Activated CD4-positive, CD25-positive, alpha-beta regulatory T cell treated with anti-CD3 and anti-CD28 coated beads, Interleukin-2, amount 50 U/mL, for 24 hours (primary cell): Measurements from ENCODE around the gene FBXL17.
"Not testable (repeated sequence)": the region's sequence is repeated elsewhere in the genome, so short reads cannot be mapped to it uniquely, and the experiment has no call there.

Experiments used
- ATAC-seq, 2 donors: fragments of 150-1000 bp; cut with Tn5 transposase; one replicate each; pipeline ENCODE4 v1.10.0; 2021; ENCODE audit warnings: mild to moderate bottlenecking in 1 of 2, moderate library complexity in 1 of 2

Gene FBXL17

DNA sequence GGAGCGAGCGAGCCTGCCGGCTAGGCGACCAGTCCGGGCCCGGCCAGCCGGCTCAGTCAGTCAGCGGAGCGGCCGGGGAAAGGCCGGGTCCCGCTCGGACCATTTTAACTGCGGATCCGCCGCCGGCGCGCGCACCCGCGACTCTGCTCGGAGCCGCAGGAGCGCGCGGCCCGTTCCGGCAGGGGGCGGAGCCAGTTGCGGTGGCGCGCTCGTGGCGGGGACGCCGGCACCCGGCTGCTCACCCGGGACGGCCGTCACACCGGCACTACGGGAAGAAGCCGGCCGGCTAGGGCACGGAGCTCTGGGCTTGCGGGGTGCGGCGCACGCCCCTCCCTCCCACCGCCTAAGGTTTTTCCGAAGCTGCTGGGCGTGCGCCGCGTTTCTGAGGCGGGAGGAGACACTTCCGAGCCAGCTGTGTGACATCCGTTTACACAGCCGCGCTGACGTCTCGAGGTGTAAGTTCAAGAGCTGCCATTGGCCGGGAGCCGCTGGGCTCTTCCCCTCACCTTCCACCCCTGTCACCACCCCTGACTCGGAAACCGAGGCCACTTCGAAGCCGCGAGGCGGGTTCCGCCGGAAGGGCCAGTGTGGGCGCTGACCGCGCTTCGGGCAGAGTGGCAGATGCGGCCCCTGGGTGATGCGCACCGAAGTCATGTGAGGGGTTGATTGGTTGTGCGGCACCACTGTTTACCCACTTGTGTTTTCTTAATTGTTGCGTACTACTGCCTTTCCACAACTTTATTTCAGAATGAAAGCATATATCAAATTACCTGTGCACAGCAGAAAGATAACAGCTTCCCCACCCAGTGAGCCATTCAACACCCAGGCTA, at the start of gene FBXL17:
Gene FBXL17 (minus strand): TSS at position 145 of the 830 bp plus-strand sequence.
- peak; percentile 82 to 85 for ATAC-seq

DNA sequence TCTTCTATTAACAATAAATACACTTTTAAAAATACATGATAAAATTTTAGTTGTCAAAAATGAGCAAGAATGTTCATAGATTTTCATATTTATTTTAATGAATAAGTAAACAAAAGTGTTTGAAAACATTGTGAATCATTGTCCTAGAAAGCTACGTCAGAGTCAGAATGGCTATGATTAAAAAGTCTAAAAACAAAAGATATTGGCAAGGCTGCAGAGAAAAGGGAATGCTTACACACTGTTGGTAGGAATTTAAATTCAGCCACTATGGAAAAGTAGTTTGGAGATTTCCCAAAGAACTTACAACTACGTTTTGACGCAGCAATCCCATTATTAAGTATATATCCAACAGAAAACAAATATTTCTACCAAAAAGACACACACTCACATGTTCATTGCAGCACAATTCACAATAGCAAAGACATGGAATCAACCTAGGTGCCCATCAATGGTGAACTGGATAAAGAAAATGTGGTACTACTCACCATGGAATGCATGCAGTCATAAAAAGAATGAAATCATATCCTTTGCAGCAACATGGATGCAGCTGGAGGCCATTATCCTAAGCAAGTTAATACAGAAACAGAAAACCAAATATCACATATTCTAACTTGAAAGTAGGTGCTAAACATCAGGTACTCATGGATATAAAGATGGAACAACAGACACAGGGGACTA, 49.2 kb upstream of the FBXL17 start:
- ATAC-seq: no peak

DNA sequence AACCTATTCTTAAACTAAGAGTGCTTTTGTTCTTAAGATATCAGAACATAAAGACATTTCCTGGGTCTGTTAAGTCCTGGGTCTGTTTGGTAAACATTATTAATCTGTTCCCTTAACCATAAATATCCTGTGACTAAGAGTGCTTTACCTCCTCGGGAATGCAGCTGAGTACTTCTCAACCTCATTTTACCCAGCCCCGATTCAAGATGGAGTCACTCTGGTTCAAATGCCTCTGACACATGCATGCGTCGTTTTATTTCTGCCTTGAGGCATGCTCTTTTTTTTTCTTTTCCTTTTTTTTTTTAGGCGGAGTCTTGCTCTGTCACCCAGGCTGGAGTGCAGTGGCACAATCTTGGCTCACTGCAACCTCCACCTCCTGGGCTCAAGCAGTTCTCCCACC, 39.8 kb upstream of the FBXL17 start:
- no peak for ATAC-seq

DNA sequence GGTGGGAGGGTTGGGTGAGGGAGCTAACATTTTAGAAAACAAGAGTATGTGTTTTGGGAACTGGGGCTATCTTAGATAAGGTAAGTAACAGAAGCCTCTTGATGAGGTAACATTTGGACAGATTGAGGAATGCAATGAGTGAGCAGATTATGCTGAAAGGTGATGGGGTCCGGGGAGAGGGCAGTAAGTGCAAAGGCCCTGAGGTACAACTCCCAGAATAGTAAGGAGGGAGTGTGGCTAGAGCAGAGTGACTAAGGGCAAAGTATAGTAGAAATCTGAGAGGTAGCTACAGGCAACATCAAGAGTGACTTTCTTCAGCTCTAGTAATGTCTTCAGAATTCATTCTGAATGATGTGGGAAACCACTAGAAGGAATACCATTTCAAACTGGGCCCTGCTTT, 38.9 kb upstream of the FBXL17 start:
- no peak for ATAC-seq

DNA sequence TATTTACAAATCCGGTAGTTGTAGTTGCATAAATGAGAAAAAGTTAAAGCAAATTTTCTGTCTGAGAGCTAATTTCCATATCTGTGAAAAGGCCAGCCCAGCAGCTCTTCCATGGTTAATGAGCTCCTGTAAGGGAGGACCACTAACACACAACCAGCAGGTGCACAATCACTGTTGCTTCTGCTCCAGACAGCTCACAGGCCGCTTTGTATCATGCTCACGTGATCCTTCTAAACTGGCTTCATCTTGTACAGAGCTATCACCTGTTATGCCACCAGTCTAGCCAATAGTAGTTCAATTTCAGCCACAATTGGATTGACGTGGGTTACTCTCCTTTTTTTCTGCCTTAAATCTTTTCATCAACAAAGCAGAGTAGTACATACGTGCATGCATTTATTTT, 38.3 kb upstream of the FBXL17 start:
- ATAC-seq: no peak

DNA sequence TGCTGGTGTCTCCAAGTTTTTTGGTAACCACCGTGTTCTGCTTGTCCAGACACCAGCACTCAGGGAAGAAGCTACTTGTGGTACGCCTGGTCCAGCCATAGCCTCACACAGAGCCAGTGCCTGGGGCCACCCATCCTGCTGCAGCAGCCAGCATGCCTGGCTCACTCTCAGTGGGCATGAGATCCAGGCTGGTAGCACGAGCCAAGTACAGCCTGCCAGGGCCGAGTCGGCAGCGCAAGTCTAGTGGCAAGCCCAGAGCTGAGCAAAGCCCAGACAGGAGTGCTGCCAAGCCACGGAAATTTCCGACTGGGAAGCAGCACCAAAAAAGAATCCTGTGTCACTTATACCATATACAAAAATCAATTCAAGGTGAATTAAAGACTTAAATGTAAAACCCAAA, 36.3 kb upstream of the FBXL17 start:
- no peak for ATAC-seq

DNA sequence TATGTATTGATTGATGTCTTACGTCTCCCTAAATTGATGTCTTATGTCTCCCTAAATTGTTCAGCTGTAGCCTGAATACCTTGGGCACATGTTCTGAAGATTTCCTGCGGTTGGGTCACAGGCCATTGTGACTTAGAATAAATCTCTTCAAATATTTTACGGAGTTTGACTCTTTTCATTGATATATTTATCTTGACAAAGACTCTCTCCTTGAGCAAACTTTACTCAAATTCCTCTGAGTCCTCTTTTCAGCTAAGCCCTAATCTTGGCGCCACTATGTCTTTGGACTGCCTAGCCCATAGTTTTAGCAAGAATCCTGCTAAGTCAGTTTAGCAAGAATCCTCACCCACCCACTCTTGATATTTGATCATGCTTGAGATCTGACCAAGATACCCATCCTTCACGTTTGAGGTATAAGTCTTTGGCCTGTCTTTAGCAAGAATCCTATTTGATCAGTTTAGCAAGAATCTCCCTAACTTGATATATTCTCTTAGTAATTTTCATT, 35.3 kb upstream of the FBXL17 start:
- ATAC-seq: no peak

DNA sequence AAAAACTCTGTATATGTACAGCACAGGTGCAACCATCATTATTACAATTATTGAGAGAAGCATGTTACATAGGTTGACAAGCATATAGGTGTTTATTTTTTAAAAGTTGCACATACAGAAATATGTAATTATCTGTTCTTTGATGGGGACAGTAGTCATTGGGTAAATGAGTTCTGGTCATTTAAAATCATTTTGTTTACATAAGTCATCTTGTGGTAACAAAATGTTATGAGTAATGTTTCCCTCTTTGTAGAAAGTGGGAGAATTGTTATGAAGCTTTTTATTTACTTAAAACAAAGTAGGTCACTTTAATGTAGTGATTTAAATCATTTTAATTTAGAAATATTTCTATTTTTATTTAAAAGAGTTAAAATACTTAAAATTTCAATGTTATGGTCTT, 33.8 kb upstream of the FBXL17 start:
- ATAC-seq: no peak

DNA sequence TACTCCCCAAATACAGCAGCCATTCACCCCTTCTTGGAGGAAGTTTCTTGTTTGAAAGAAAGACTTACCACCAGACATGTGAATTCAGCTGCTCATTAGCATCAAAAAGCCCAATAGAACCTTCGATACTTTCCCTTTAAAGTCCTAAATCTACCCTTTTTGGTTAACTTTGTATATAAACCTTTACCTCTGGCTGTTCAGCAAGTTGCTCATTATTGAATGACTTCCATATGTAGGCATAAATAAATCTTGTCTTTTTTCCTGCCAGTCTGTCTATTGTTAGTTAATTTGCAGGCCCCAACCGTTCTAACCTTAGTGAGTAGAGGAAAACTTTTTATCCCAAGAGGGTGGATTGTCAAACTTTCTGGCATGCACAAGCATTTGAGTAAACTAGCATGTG, 27.9 kb upstream of the FBXL17 start:
- no peak for ATAC-seq

DNA sequence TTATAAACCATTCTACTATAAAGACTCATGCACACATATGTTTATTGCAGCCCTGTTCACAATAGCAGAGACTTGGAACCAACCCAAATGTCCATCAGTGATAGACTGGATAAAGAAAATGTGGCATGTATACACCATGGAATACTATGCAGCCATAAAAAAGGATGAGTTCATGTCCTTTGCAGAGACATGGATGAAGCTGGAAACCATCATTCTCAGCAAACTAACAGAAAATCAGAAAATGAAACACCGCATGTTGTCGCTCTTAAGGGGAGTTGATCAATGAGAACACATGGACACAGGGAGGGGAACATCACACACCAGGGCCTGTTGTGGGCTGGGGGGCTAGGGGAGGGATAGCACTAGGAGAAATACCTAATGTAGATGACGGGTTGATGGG, 23.3 kb upstream of the FBXL17 start:
- ATAC-seq: not testable (repeated sequence)

DNA sequence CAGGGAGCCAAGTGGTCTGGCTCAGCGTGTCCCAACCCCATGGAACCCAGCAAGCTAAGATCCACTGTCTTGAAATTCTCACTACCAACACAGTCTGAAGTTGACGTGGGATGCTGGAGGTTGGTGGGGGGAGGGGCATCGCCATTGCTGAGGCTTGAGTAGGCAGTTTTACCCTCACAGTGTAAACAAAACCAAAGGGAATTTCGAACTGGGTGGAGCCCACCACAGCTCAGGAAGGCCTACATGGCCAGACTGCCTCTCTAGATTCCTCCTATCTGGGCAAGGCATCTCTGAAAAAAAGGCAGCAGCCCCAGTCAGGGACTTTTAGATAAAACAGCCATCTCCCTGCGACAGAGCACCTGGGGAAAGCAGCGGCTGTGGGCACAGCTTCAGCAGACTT, 17.1 kb upstream of the FBXL17 start:
- ATAC-seq: no peak

DNA sequence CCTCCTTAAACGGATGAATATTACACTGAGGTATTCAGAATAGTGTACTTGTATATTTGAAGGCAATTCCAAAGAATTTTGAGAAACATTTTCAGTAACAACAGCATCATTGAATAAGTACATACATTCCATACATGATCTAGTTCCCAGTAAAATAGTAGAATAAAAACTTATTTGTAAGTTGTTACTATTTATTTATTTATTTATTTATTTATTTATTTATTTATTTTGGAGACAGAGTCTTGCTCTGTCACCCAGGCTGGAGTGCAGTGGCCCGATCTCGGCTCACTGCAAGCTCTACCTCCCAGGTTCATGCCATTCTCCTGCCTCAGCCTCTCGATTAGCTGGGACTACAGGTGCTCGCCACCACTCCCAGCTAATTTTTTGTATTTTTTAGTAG, 14.9 kb upstream of the FBXL17 start:
- ATAC-seq: not testable (repeated sequence)

DNA sequence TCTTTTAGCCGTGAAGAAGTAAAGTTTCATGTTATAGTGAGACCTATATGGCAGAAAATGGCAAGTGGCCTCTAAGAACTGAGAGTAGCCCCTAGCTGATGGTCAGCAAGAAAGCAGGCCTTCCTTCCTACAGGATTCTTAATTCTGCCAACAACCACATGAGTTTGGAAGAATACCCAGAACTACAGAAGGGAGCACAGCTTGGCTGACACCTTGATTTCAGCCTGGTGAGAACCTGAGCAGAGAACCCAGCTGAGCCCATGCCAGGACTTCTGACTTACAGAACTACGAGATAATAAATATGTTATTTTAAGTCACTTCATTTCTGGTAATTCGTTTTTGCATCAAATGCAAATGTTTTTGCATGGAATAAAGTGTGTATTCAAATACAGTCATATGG, 5.9 kb upstream of the FBXL17 start:
- ATAC-seq: no peak

DNA sequence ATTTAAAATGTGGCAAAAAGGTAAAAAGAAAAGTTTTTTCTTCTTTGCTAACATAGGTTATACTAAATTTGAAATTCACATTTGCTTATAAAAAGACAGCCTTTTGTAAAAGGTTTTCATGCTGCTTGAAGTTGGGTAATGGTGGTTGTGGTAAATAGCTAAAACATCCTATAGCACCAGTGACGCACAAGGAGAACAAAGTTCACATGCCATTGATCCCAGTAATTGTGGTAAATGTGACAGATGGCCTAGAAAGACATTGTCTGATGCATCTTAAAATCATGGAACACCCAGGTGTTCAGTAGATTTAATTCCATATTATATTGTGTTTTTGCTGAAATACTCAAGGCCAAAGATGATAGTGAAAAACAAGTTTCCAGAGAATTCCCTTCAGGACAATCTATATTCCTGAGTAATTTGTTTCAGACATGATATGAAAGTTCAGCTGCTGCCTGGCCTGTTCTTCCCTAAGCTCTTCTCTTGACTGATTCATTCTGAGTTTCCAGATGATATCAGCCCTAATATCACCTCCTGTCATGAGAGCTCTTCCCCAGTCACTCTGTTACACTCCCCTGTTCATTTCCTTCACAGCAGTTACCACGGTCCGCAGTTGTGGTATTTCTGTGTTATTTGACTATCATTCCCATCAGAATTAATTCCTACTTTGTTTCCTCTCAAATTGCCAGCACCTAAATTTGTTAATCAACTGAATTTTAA, 4.6 kb upstream of the FBXL17 start:
- no peak for ATAC-seq

DNA sequence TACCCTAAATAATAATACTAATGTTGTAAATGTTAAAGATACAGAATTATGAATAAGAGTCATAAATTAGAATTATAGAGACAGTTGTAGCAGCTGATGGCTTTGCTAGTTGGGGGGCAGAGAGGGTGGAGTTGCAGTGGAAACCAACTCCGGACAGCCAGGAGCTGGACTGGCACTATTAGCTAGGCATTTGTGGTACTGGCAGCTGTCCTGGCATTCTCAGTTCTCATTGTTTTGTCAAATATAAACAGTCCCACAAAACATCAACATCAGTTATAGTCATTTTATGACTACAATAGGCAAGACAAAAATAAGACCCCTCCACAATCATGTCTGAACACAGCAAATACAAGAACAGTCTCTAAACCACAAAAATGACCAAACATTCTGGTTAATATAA, 2.8 kb upstream of the FBXL17 start:
- no peak for ATAC-seq

DNA sequence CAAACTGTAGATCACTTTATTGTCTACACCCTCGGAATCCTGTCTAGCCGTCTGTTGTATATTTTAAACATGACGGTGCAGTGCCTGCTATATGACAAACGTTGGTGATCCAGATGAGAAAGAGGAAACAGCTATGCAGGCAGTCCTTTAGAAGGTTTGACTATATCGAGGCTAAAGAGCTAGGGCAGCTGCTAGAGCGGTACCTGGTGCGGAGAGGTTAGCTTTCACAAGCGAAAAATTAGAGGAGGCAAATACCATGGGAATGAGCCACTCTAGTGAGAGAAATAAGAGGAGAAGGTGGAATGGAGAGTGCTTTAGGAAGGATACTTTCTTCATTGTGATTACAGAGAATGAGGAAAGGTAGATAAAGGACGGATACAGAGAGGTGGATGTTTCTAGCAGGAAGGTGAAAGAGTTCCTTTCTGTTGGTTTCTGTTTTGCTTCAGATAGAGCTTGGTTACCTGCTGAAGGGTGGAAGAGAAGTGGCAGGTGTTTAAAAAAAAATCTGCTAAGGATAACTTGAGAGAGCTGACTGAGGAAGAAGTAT, 959 bp upstream of the FBXL17 start:
- ATAC-seq: no peak

DNA sequence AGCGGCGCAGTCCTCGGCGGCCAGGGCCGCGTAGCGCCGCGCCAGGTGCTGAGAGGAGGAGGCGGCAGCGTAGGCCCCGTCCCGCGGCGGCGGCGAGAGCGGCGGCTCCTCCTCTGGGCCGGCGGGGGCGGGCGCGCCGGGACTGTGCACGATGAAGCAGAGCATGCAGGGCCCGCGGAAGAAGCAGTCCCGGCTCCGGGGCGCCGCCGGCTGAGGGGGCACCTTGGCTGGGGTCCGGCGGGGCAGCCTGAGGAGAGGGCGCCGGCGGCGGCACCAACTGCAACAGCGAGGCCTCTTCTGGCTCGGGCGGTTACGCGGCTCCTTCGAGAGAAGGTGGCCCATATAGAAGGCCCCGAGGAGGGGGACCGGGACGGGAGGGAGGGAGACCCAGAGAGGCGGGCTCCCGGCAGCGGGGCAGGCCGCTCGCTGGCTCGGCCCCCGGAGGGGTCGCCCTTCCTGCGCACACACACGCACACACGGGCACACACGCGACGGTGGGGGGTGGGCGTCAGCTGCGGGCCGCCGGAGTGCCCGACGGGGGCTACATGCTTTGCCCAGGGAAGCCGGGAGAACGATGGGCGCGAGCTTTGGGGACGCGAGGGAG, 446 bp downstream of the FBXL17 start:
- peak; percentile 64 to 66 for ATAC-seq

DNA sequence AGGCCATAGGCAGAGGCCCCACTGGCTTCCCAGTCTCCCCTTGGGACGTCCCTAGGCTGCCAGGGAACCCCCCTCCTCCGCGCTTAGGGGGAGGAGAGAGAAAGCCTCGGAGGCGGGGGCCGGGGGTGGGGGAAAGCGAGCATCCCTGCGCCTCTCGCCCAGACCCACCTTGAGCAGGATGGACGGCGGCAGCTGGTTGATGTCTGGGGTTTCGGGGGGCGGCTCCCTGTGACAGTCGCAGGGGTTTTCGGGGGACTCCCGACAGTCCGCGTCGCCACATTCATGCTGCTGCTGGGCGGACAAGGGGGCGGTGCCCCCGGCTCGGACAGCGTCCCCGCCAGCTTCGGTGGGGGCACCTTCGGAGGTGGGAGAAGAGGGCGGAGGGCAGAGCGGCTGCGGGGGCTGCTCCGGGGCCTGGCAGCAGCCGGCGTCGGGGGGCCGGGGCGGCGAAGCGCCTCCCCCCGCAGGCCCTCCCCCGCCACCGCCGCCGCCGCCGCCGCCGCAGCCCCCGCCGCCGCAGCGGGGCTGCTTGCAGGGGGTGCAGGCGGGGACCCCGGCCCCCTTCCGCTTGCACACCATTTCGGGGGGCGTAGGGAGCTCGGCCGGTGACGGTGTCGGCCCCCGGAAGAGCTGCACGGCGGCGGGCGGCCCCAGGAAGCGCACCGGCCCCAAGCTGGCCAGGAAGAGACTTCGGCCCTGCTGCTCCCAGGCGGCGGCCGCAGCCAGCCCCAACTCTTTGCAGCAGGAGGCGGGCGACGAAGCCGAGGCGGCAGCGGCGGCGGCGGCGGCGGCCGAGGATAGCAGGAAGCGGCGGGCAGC, 1.2 kb downstream of the FBXL17 start:
- ATAC-seq: no peak

DNA sequence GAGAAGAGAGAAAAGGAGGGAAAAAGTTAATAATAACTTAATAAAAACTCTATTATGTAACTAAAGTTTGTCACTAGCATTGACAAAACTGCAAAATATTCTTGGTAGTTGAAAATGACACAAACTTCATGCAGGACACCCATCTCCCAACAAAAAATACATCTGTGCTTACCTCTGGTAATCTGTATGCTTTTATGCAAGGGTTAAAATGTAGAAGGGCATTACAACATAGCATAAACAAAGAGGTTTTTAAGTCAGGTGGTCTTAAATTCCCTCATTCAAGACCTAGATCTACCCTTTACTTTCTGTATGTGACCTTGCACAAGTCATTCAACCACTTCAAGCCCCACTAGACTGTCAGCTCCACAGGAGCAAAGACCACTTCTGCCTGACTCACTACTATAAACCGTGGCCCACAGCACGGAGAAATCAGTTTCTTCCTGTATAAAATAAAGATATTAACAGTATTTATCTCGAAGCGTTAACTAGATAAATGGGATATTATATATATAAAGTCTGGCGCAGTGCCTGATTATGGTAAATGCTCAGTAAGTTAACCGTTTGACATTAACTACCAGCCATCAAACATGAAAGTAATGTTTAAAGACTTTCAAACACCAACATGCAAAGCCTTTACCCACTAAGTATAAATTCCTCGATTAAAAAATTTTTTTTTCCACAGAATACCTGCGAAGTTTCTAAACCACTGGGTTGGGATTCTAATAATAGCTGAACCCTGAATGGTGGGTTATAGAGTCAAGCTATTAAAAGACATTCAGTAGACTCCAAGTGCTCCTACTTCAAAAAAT, 2.0 kb downstream of the FBXL17 start:
- no peak for ATAC-seq

DNA sequence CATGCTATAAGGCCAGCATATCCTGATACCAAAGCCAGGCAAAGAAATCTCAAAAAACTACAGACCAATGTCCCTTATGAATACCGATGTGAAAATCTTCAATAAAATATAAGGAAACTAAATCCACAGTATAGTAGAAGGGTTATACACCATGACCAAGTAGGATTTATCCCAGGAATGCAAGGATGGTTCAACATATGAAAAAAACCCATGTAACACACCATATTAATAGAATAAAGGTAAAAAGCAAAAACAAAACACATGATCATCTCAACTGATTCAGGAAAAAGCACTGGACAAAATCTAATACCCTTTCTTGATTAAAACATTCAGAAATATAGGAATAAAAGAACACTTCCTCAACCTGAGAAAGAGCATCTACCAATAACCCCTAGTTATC, 6.1 kb downstream of the FBXL17 start:
- no peak for ATAC-seq

DNA sequence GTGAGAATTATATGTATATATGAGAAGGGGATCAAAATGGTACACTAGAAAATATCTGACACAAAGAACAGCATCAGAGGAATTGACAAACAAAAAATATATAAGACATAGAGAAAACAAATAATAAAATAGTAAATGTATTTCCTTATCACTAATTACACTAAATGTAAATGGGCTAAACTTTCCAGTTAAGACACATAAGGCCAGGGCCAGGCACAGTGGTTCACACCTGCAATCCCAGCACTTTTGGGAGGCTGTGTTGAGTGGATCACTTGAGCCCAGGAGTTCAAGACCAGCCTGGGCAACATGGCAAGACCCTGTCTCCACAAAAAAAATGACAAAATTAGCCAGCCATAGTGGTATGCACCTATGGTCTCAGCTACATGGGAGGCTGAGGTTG, 8.5 kb downstream of the FBXL17 start:
- no peak for ATAC-seq
